HG03066 (cell line): ENCODE data around the gene TMEM255B.

ENCODE experiments used
- ATAC-seq: cut with Tn5 transposase; IDR thresholded peaks from one replicate; pipeline ENCODE4 v1.9.1; 2021; ENCODE audit warnings: low read depth; ENCODE audit not compliant: unreplicated experiment

TMEM255B gene

GRCh38 chr13:113801289-113801961 is 42.4 kb downstream of the TMEM255B start:
- ATAC-seq: no peak

- no peak for ATAC-seq
These were observed 43.1 kb downstream of the TMEM255B start for GRCh38 chr13:113802090-113802531.

GRCh38 chr13:113802761-113803160 is 43.7 kb downstream of the TMEM255B start:
- ATAC-seq: no peak

- no peak for ATAC-seq
These were observed 44.5 kb downstream of the TMEM255B start for GRCh38 chr13:113803409-113804016.

GRCh38 chr13:113804017-113804702 is 45.1 kb downstream of the TMEM255B start:
- no peak for ATAC-seq

GRCh38 chr13:113804703-113805430 is 45.8 kb downstream of the TMEM255B start:
- no peak for ATAC-seq

- ATAC-seq: no peak
These were observed 46.5 kb downstream of the TMEM255B start for GRCh38 chr13:113805431-113806103.

- no peak for ATAC-seq
These were observed 47.1 kb downstream of the TMEM255B start for GRCh38 chr13:113806104-113806471.

- ATAC-seq: no peak
These were observed 47.5 kb downstream of the TMEM255B start for GRCh38 chr13:113806526-113806925.

- no peak for ATAC-seq
These were observed 49.2 kb downstream of the TMEM255B start for GRCh38 chr13:113808058-113808834.

- ATAC-seq: no peak
These were observed 50.9 kb downstream of the TMEM255B start for GRCh38 chr13:113809934-113810333.

GRCh38 chr13:113810640-113811039 is 51.6 kb downstream of the TMEM255B start:
- ATAC-seq: no peak

- ATAC-seq: no peak
These were observed 52.3 kb downstream of the TMEM255B start for GRCh38 chr13:113811081-113811928.

GRCh38 chr13:113812178-113813040 is 53.4 kb downstream of the TMEM255B start:
- no peak for ATAC-seq

- no peak for ATAC-seq
These were observed 54.2 kb downstream of the TMEM255B start for GRCh38 chr13:113813070-113813748.

GRCh38 chr13:113813749-113814434 is 54.9 kb downstream of the TMEM255B start:
- ATAC-seq: no peak

GRCh38 chr13:113814435-113814821 is 55.4 kb downstream of the TMEM255B start:
- no peak for ATAC-seq
